Islet of Langerhans (tissue), 1 donor: Measurements from ENCODE around the gene ESCO1.
A peak's percentile ranks its signal among the peaks of the same experiment; 100 is the strongest.
"Not testable (repeated sequence)": the region's sequence is repeated elsewhere in the genome, so short reads cannot be mapped to it uniquely, and the experiment has no call there.

Experiments used
- FAIRE-seq: peaks from one replicate; lab custom pipeline; 2011; peaks lifted over from hg19 to GRCh38; lab: Jason Lieb, UNC

The ESCO1 gene

GRCh38 chr18:21592361-21592760, 8.1 kb downstream of the ESCO1 start:
- FAIRE-seq, result not testable (repeated sequence)

- no peak for FAIRE-seq
Observed at GRCh38 chr18:21584391-21584790, 16.1 kb downstream of the ESCO1 start.

GRCh38 chr18:21575656-21576055, 24.8 kb downstream of the ESCO1 start:
- peak; percentile 13 for FAIRE-seq

GRCh38 chr18:21571772-21572171, 28.7 kb downstream of the ESCO1 start:
- FAIRE-seq, result no peak

GRCh38 chr18:21559195-21559594, 41.3 kb downstream of the ESCO1 start:
- no peak for FAIRE-seq

- no peak for FAIRE-seq
Observed at GRCh38 chr18:21557607-21558253, 42.8 kb downstream of the ESCO1 start.

- FAIRE-seq, result no peak
Observed at GRCh38 chr18:21550510-21550970, 50.0 kb downstream of the ESCO1 start.

GRCh38 chr18:21548647-21549046, 51.9 kb downstream of the ESCO1 start:
- FAIRE-seq, result no peak

GRCh38 chr18:21546423-21546822, 54.1 kb downstream of the ESCO1 start:
- FAIRE-seq, result no peak

GRCh38 chr18:21538230-21538629, 62.3 kb downstream of the ESCO1 start:
- FAIRE-seq, result no peak

GRCh38 chr18:21534327-21534726, 66.2 kb downstream of the ESCO1 start:
- no peak for FAIRE-seq

GRCh38 chr18:21526463-21526862, 74.0 kb downstream of the ESCO1 start:
- FAIRE-seq, result peak; percentile 72

- FAIRE-seq, result no peak
Observed at GRCh38 chr18:21525916-21526315, 74.6 kb downstream of the ESCO1 start.

GRCh38 chr18:21522530-21522929, 78.0 kb downstream of the ESCO1 start:
- no peak for FAIRE-seq

GRCh38 chr18:21513741-21514140, 86.8 kb downstream of the ESCO1 start:
- no peak for FAIRE-seq

GRCh38 chr18:21513292-21513691, 87.2 kb downstream of the ESCO1 start:
- no peak for FAIRE-seq

- no peak for FAIRE-seq
Observed at GRCh38 chr18:21509062-21509461, 91.4 kb downstream of the ESCO1 start.

GRCh38 chr18:21507913-21508701, 92.4 kb downstream of the ESCO1 start:
- FAIRE-seq, result no peak

- FAIRE-seq, result no peak
Observed at GRCh38 chr18:21502661-21503060, 97.8 kb downstream of the ESCO1 start.

- FAIRE-seq, result no peak
Observed at GRCh38 chr18:21499997-21500396, 100.5 kb downstream of the ESCO1 start.

GRCh38 chr18:21496277-21496835, 104.1 kb downstream of the ESCO1 start:
- no peak for FAIRE-seq

GRCh38 chr18:21490748-21491147, 109.8 kb downstream of the ESCO1 start:
- FAIRE-seq, result no peak

GRCh38 chr18:21489919-21490495, 110.5 kb downstream of the ESCO1 start:
- no peak for FAIRE-seq
